ENCODE measurements around the gene MXD3.
"Not testable (repeated sequence)": the region's sequence is repeated elsewhere in the genome, so short reads cannot be mapped to it uniquely, and the experiment has no call there.

MXD3 gene

GRCh38 chr5:177343777-177344176, 32.1 kb upstream of the MXD3 start:
- DNase-seq (ENCODE audit: low spot score) (no peak), FAIRE-seq (no peak)

- FAIRE-seq; DNase-seq (ENCODE audit: low spot score): not testable (repeated sequence)
Measured at GRCh38 chr5:177343000-177343399, 31.3 kb upstream of the MXD3 start.

GRCh38 chr5:177339107-177339638, 27.5 kb upstream of the MXD3 start:
- no peak for DNase-seq (ENCODE audit: low spot score)
- no peak for FAIRE-seq

DNA sequence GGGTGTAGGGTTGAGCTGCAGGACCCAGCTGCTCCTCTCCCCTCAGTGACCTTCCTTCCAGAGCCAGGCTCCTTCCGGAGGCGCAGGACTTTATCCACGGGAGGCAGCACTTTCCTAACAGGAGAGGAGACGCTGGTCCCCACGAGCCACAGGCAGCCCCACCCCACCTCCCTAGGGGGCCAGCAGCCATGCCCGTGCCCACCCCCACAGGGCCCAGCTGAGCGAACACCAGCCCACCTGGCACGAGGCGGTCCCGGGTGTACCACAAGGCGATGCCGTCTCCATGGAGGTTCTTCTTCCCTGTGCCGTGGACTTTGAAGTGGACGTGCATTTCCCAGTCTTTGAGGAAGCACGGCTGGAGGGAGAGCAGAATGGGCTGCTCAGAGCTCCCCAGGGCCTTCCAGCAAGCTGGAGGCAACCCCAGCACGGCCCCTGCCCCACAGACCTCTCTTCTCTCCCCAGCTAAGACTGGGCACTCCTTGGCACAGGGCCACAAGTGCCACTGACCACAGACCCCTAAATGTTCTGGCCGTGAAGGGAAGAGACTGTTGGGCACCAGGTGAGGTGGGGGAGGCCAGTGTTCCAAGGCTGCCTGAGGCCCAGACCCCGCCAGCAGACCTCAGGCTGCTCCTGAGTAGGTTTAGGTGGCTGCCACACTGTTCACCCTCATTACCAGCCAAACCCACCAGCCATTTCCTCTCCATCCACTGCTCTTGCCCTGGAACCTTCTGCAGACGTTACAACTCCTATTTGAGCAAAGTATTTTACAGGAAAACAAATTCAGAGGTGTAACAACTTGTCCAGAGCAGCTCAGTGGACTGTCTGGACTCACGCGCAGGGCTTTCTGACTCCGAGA, 26.8 kb upstream of the MXD3 start:
- FAIRE-seq (no peak), DNase-seq (ENCODE audit: low spot score) (no peak)

DNA sequence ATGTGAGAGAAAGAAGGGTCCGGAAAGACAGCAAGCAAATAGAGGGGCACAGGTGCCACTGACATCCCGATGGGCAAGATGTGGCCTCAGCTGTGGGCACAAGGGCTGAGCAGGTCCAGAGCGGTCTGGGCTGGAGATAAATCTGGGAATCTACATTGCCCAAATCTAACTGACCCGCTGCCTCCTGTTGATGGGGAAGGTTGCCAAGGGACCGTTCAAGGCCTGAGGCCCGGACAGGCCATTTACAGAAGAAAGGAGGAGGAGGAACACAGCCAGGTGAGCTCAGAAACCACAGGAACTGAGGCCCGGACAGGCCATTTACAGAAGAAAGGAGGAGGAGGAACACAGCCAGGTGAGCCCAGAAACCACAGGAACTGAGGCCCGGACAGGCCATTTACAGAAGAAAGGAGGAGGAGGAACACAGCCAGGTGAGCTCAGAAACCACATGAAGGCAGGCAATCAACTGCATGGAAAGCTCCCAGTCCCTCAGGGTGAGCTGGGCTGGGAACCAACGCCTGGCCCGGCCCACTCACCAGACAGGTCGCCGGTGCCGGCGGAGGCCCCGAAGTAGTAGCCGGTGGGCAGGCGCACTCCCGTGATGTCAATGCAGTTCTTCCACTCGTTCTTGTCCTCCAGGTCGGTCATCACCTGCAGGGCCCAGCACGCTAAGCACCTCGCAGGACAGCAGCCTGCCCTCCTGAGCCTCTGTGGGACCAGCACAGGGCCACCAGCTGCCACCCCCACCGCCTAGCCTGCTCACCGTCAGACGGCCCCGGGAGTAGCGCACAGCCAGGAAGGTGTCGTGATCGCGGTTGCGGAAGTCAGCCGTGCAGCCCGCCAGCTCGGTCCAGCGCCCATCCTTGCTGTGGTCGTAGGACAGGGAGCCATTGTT, 25.2 kb upstream of the MXD3 start:
- FAIRE-seq (no peak), DNase-seq (ENCODE audit: low spot score) (no peak)

DNA sequence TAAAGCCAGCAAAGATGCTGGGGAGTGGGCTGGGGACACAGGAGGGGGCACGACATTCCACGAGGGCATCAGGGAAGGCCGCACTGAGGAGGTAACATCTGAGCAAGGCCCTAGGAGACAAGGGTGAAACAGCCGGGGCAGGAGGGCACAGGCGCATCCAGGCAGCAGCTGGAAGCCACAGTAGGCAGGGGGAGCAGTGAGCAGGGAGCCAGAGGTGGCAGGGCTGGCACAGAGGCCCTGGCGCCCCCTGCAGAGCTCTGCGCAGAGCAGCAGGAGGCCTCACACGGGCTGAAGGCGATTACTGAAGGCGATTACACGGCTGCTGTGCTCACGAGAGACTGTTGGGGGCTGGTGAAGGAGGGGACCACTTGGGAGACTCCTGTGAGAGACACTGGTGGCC, 24.4 kb upstream of the MXD3 start:
- peak; percentile 33 for DNase-seq (ENCODE audit: low spot score)
- FAIRE-seq: no peak

- DNase-seq (ENCODE audit: low spot score) (no peak), FAIRE-seq (no peak)
Measured at GRCh38 chr5:177335701-177336065, 24.0 kb upstream of the MXD3 start.

DNA sequence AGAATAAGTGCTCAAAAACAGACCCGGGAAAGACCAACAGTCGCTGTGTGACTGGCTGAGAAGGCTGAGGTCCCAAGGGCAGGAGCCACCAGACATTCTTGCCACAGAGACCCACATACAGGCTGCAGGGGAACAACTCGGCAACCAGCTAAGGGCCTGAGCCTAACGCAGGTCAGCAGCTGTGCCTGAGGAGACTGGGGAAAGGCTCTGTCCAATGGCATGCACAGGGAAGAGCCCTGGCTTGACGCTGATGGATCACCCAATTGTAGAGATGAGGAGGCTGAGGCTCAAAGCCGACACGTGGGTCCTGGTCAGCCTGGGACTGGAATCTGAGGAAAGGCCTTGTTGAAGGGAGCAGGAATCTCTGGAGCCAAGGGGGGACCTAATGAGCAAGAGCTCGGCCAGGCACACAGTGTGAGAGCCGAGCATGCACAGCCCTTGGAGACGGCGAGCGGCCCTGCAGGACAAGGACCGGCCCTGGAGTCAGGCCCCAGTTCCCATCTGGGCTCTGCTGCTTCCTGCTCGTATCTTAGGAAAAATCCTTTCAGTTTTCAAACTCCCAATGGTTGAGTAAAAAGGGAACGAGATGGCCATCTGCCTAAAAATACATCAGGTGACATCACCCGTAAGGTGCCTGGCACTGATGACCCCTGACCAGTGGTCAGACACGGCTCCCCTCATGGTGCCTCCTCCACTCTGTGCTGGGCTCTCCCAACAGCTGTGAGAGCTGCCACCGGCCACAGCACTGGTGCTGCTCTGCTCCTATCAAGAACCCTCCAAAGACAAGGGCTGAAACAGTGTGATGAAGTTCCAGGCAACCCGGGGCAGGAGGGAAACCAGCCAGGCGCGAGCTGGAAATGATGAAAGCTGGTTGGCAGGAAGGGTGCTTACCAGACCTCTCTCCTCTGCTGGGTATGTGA, 23.3 kb upstream of the MXD3 start:
- DNase-seq (ENCODE audit: low spot score): no peak
- FAIRE-seq: no peak

DNA sequence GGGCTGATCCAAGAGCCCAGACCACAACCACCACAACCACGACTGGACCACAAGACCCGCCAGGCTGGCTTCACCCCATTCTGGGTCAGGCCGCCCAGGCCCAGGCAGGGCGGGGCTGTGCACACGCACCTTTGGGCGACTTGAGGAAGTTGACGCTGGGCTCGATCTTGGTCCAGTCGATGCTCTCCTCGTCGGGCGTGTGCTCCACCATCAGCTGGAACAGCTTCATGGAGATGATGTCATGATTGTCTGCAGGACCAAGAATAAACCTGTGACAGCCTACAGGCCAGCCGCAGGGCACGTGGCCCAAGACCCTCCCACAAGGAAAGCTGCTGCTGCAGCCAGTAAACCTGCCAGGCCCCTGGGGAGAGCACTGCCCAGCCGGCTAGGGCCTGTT, 22.5 kb upstream of the MXD3 start:
- DNase-seq (ENCODE audit: low spot score) (no peak), FAIRE-seq (no peak)

DNA sequence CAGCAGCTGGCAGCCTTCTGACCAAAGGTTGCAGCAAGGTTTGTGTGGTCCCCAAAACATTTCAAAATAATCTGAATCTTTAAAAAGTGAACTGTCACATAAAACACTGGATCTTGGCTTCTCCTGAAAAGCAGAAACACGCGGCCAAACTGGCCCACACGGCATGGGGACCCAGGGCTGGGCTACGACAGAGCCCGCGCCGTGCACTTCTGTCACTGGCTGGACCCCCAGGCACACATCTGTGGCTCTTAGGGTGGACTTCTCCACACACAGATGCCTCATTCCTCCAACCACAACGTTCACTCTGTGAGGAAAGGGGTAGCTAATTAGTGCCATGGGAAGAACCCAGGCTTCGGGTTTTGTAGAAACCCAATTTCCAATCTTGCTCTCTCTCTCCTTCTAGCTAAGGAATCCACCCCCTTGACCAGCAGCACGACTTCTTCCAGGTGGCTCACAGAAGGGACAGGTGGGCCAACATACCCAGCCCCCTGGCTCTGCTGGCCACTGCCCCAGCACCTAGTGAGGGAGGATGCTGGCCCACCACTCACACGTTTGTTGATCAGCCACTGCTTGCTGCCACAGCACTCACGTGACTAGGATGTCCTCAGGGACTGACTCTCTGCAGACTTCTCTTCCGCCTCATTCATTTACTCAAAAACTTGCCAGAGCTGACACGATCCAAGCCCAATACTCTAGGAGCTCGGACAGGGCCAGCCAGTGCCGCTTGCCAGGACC, 21.9 kb upstream of the MXD3 start:
- no peak for FAIRE-seq
- DNase-seq (ENCODE audit: low spot score): no peak

GRCh38 chr5:177332896-177333260, 21.2 kb upstream of the MXD3 start:
- FAIRE-seq (no peak), DNase-seq (ENCODE audit: low spot score) (no peak)

- DNase-seq (ENCODE audit: low spot score) (no peak), FAIRE-seq (no peak)
Measured at GRCh38 chr5:177332031-177332895, 20.6 kb upstream of the MXD3 start.

DNA sequence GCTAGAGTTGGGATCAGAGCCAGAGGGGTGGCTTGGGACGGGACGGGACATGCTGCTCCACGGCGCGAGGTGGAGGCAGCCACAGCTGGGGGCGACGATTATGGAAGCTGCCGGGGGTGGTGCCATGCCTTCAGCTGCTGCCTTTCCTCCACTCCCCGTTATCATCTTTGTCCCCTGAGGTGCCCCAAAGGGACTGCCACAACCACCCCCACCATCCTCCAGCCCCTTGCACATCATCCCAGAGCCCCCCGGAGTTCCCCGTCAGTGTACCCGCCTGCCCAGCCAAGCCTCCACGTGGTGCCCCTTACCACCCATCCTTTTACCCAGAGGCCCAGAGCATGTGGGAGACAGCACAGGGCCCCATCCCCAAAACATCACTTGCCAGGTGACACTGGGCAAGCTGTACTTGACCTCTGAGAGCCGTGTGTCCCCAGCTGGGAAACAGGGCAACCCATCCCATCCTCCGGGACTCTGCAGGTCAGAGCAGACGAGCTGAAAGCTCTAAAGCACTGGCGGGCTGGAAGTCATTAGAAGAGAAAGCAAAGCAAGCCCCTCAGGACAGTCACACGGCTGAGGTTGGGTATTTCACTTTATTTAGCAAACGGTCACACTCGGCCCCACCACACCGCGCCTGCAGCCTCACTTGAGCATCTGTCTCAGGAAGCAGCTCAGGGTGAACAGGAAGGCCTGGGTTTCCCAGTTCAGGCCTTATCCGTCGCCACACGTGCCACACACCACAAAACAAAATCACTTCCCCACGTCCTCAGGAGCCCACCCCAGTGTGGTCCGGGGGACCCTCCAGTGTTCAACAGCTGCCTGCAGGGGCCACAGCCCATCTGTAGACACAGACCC, 19.5 kb upstream of the MXD3 start:
- no peak for FAIRE-seq

GRCh38 chr5:177329883-177330282, 18.2 kb upstream of the MXD3 start:
- DNase-seq (ENCODE audit: low spot score): no peak
- no peak for FAIRE-seq

More for the DNA sequence above, 19.5 kb upstream of the MXD3 start:
- no peak for DNase-seq (ENCODE audit: low spot score)

GRCh38 chr5:177328545-177329231, 17.0 kb upstream of the MXD3 start:
- no peak for FAIRE-seq

GRCh38 chr5:177327539-177328522, 16.1 kb upstream of the MXD3 start:
- peak; percentile 69 for FAIRE-seq
- peak; percentile 74 for DNase-seq (ENCODE audit: low spot score)

More at GRCh38 chr5:177328545-177329231, 17.0 kb upstream of the MXD3 start:
- no peak for DNase-seq (ENCODE audit: low spot score)

Measured in RCC 7860 (cell line).